ENCODE measurements around the gene CXXC4. TPM values are rescaled to one million over a fixed set of nuclear protein-coding genes. Genes with fewer than 3 reads are reported as not detected.

Gene CXXC4
- total and polyA plus RNA-seq, 2 of the 13 experiments (the other 11 are each of a cell fraction or from before 2014, with no cell fraction given): not detected

GRCh38 chr4:104532677-104533076, 38.0 kb upstream of the CXXC4 start (continued):
- TF ChIP-seq, protein P1, sequence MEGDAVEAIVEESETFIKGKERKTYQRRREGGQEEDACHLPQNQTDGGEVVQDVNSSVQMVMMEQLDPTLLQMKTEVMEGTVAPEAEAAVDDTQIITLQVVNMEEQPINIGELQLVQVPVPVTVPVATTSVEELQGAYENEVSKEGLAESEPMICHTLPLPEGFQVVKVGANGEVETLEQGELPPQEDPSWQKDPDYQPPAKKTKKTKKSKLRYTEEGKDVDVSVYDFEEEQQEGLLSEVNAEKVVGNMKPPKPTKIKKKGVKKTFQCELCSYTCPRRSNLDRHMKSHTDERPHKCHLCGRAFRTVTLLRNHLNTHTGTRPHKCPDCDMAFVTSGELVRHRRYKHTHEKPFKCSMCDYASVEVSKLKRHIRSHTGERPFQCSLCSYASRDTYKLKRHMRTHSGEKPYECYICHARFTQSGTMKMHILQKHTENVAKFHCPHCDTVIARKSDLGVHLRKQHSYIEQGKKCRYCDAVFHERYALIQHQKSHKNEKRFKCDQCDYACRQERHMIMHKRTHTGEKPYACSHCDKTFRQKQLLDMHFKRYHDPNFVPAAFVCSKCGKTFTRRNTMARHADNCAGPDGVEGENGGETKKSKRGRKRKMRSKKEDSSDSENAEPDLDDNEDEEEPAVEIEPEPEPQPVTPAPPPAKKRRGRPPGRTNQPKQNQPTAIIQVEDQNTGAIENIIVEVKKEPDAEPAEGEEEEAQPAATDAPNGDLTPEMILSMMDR (CRISPR knock-in tag; IDR thresholded peaks at IDR 0.05): no peak

DNA sequence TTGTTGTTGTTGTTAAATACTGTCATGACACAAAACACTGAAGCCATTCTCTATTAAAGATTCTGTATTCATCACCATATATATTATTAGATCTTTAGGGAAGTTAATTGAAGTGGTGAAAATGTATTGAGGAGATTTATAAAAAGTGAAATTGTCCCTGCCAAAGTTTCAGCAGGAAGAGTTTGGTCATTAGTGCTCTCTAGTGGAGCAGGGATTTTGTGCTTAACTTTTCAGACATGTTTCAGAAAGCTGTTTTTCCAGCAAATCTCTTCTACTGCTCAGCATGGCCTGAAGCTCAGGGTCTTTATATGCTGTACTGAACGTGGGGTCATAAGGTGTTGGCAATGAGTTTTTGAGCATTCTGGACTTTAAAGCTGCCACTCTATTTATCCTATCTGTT, 36.7 kb upstream of the CXXC4 start:
- H3K4me2 ChIP-seq (ENCODE audit: low read depth, low read length): no peak overlapping the region
- ATAC-seq (no peak), FAIRE-seq (no peak), DNase-seq (ENCODE audit: low spot score) (no peak)
- H3K9ac ChIP-seq (ENCODE audit: insufficient read depth, low read depth, low read length): no peak overlapping the region
- H2AFZ ChIP-seq (ENCODE audit: low read length): no peak overlapping the region
- no peaks in the 10 kb centered on the region for H3K9me3 ChIP-seq (ENCODE audit: low read length)
- H3K27me3 ChIP-seq (ENCODE audit: control insufficient read depth in 1 of 2, insufficient read depth in 2 of 2, low read length in 2 of 2): no peaks in the 10 kb centered on the region; a peak in 1 of 5 replicates
- H3K4me3 ChIP-seq (replicated peaks in 1 of 3; ENCODE audit: insufficient read depth in 1 of 3, low read depth in 2 of 3, low read length in 3 of 3): no peak overlapping the region
- no peaks in the 10 kb centered on the region for H3K36me3 ChIP-seq (replicated peaks in 1 of 2; ENCODE audit: control insufficient read depth in 1 of 2, insufficient read depth in 2 of 2, low read length in 2 of 2)
- H3K27ac ChIP-seq (ENCODE audit: extremely low read length, insufficient read depth, low read length): no peak overlapping the region
- BruUV-seq (replicated peaks): no TSS peak
- 0% methylated on average over 1 of the region's 1 CpG for WGBS (ENCODE audit: low lambda C conversion rate)
- POLR2A ChIA-PET: no interaction called here
- H4K20me1 ChIP-seq (ENCODE audit: insufficient read depth, low read length): no peaks in the 10 kb centered on the region
- CTCF ChIA-PET (ENCODE audit: low intra/inter-chr PET ratio, low total read pairs): no interaction called here
- in situ Hi-C loops (cut with HindIII; ENCODE audit: extremely low pct_ligation_motif_present, low pct_unique_long_range_greater_than_20kb): no loop called here
- no peaks in the 10 kb centered on the region for H3K4me1 ChIP-seq (ENCODE audit: insufficient read depth, low read length)
- H3K79me2 ChIP-seq (ENCODE audit: insufficient read depth, low read length): no peaks in the 10 kb centered on the region
- intact Hi-C loops (cut with micrococcal nuclease; ENCODE audit: unreplicated experiment): no loop called here
- TF ChIP-seq ZNF501 (CRISPR knock-in tag; IDR thresholded peaks at IDR 0.05): no peak
- TF ChIP-seq, protein P2, sequence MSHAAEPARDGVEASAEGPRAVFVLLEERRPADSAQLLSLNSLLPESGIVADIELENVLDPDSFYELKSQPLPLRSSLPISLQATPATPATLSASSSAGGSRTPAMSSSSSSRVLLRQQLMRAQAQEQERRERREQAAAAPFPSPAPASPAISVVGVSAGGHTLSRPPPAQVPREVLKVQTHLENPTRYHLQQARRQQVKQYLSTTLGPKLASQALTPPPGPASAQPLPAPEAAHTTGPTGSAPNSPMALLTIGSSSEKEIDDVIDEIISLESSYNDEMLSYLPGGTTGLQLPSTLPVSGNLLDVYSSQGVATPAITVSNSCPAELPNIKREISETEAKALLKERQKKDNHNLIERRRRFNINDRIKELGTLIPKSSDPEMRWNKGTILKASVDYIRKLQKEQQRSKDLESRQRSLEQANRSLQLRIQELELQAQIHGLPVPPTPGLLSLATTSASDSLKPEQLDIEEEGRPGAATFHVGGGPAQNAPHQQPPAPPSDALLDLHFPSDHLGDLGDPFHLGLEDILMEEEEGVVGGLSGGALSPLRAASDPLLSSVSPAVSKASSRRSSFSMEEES (CRISPR knock-in tag; IDR thresholded peaks at IDR 0.05): no peak
- no peak for TF ChIP-seq RFX5 (IDR thresholded peaks at IDR 0.05; ENCODE audit: low read depth, low read length)
- TF ChIP-seq, protein P3, sequence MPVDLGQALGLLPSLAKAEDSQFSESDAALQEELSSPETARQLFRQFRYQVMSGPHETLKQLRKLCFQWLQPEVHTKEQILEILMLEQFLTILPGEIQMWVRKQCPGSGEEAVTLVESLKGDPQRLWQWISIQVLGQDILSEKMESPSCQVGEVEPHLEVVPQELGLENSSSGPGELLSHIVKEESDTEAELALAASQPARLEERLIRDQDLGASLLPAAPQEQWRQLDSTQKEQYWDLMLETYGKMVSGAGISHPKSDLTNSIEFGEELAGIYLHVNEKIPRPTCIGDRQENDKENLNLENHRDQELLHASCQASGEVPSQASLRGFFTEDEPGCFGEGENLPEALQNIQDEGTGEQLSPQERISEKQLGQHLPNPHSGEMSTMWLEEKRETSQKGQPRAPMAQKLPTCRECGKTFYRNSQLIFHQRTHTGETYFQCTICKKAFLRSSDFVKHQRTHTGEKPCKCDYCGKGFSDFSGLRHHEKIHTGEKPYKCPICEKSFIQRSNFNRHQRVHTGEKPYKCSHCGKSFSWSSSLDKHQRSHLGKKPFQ (CRISPR knock-in tag; IDR thresholded peaks at IDR 0.05; ENCODE audit: insufficient replicate concordance): no peak
- TF ChIP-seq KIAA2018 (CRISPR knock-in tag; IDR thresholded peaks at IDR 0.05; ENCODE audit: borderline replicate concordance): no peak
- TF ChIP-seq GATA4 (IDR thresholded peaks at IDR 0.05; ENCODE audit: borderline replicate concordance, low read depth): no peak

Measured in HepG2 (cell line).